GM10248 (cell line): ENCODE results near the gene FAM117A.

Experiments
- CTCF ChIA-PET: fragments of 300-600 bp; sonication (Branson Sonifier 250); formaldehyde crosslinking; extraction: SDS; loops from one replicate; lab custom pipeline; 2021; ENCODE audit warnings: antibody characterized with exemption; lab: Yijun Ruan, JAX
- POLR2A ChIA-PET: fragments of 350-650 bp; sonication (Branson Sonifier 250); formaldehyde crosslinking; extraction: SDS; loops from one replicate; lab custom pipeline; 2020; ENCODE audit warnings: antibody characterized with exemption; lab: Yijun Ruan, JAX
- DNase-seq: peaks from one replicate; pipeline ENCODE4 v3.0.0; 2012; ENCODE audit errors: extremely low spot score
- CTCF ChIP-seq: IDR thresholded peaks from 2 replicates; pipeline ENCODE4 v1.5.1; 2012; ENCODE audit warnings: mild to moderate bottlenecking, low read depth; ENCODE audit errors: extremely low read depth, missing control alignments, control extremely low read depth

FAM117A gene

GRCh38 chr17:49746791-49747490, 17.0 kb downstream of the FAM117A start:
- POLR2A ChIA-PET = interaction anchor here (0.6 to 2.0 kb wide), 5 partner anchors 15 to 343 kb away, joined by 3 to 14 read pairs (median 4); partner anchors contain the start of genes FAM117A and KAT7
- DNase-seq = peak; percentile 43
- CTCF ChIA-PET = interaction anchor here (1.0 to 6.5 kb wide), 15 partner anchors 9 to 191 kb away, joined by 3 to 50 read pairs (median 4); partner anchors contain the start of genes FAM117A, KAT7 and SLC35B1
- TF ChIP-seq CTCF = no peak

- CTCF ChIA-PET = interaction anchor here (1.3 to 2.7 kb wide), 2 partner anchors 11 to 37 kb away, joined by 4 to 10 read pairs; partner anchors contain the start of gene SLC35B1
- DNase-seq = no peak
- TF ChIP-seq CTCF = no peak
- POLR2A ChIA-PET = no interaction called here
Observed at GRCh38 chr17:49745175-49746139, 18.5 kb downstream of the FAM117A start.

- no peak for TF ChIP-seq CTCF
- DNase-seq = no peak
- CTCF ChIA-PET = interaction anchor here (0.9 to 4.8 kb wide), 8 partner anchors 10 to 186 kb away, joined by 3 to 27 read pairs (median 6); partner anchors contain the start of gene SLC35B1
- POLR2A ChIA-PET = interaction anchor here (0.5 to 1.0 kb wide), 2 partner anchors 11 to 22 kb away, joined by 3 read pairs; partner anchors contain the start of gene FAM117A
Observed at GRCh38 chr17:49742166-49742638, 21.7 kb downstream of the FAM117A start.

- DNase-seq = no peak
- no peak for TF ChIP-seq CTCF
- POLR2A ChIA-PET = interaction anchor here (0.5 to 1.0 kb wide), 2 partner anchors 11 to 22 kb away, joined by 3 read pairs; partner anchors contain the start of gene FAM117A
- CTCF ChIA-PET = interaction anchor here (0.9 to 4.8 kb wide), 9 partner anchors 8 to 185 kb away, joined by 3 to 27 read pairs (median 4); partner anchors contain the start of gene SLC35B1
Observed at GRCh38 chr17:49741692-49742076, 22.2 kb downstream of the FAM117A start.

- no peak for TF ChIP-seq CTCF
- ChIA-PET CTCF (interaction anchor here (0.9 to 4.8 kb wide), 9 partner anchors 9 to 185 kb away, joined by 3 to 27 read pairs (median 5); partner anchors contain the start of gene SLC35B1), POLR2A (interaction anchor here (0.6 to 1.0 kb wide), 2 partner anchors 23 to 45 kb away, joined by 3 to 5 read pairs; partner anchors contain the start of gene FAM117A)
- peak; percentile 48 for DNase-seq
Observed at GRCh38 chr17:49741009-49741691, 22.8 kb downstream of the FAM117A start.
